ENCODE measurements around the gene ZSCAN12. TPM values are rescaled to one million over a fixed set of nuclear protein-coding genes. Genes with fewer than 3 reads are reported as not detected.
"Not testable (repeated sequence)": the region's sequence is repeated elsewhere in the genome, so short reads cannot be mapped to it uniquely, and the experiment has no call there.

ZSCAN12 gene
- total RNA-seq, 2 experiments from 2014 or later = 4.1 to 4.4 TPM

DNA sequence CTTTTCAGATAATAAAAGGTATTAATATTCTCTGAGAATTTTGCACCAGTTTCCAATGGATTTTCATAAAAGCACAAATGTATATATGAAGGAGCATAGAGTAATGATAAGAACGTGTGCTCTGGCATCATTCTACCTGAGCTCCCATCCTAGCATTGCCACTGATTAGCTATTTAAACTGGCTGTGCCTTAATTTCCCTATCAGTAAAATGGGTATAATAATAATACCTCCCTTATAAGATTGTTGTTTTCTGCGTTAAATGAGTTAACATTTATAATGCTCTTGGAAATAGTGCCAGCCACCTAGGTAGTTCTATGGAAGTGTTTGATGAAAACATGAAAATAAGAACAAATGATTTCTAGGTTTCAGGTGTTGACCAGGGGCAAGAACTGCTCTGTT lies 38.6 kb downstream of the ZSCAN12 start:
- H3K36me3 Mint-ChIP-seq = peaks cover 13% of the 10 kb centered on the region
- H3K27me3 Mint-ChIP-seq = no peaks in the 10 kb centered on the region
- peaks cover 3% of the 10 kb centered on the region for H3K4me1 Mint-ChIP-seq (ENCODE audit: low read depth)
- intact Hi-C loops (cut with micrococcal nuclease) = no loop called here
- ChIA-PET CTCF (no interaction called here), POLR2A (interaction anchor here (0.7 kb wide), 1 partner anchor 279 kb away, joined by 3 read pairs; no protein-coding TSS in a partner anchor)
- H3K27ac Mint-ChIP-seq = no peak overlapping the region
- no peaks in the 10 kb centered on the region for H3K9me3 Mint-ChIP-seq
- DNase-seq = no peak
- H3K4me3 Mint-ChIP-seq = no peak overlapping the region

DNA sequence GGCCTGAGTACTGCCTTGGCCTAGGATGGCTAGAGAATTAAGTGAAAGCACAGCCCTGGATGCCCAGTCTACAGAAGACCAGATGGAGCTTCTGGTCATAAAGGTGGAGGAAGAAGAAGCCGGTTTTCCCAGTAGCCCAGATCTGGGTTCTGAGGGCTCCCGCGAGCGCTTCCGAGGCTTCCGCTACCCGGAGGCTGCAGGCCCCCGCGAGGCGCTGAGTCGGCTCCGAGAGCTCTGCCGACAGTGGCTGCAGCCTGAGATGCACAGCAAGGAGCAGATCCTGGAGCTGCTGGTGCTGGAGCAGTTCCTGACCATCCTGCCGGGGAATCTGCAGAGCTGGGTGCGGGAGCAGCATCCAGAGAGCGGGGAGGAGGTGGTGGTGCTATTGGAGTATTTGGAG lies 40.0 kb downstream of the ZSCAN12 start:
- H3K27ac Mint-ChIP-seq, H3K4me3 Mint-ChIP-seq, H3K36me3 Mint-ChIP-seq, H3K9me3 Mint-ChIP-seq, POLR2A ChIA-PET, H3K27me3 Mint-ChIP-seq, DNase-seq: not testable (repeated sequence)
- CTCF ChIA-PET = interaction anchor here (1.4 kb wide), 1 partner anchor 23 kb away, joined by 3 read pairs; no protein-coding TSS in a partner anchor
- H3K4me1 Mint-ChIP-seq (ENCODE audit: low read depth) = peaks cover 11% of the 10 kb centered on the region
- intact Hi-C loops (cut with micrococcal nuclease) = loop anchor here (5.0 to 10.0 kb wide), 3 partner anchors 147 to 545 kb away; a partner anchor contains a TSS

DNA sequence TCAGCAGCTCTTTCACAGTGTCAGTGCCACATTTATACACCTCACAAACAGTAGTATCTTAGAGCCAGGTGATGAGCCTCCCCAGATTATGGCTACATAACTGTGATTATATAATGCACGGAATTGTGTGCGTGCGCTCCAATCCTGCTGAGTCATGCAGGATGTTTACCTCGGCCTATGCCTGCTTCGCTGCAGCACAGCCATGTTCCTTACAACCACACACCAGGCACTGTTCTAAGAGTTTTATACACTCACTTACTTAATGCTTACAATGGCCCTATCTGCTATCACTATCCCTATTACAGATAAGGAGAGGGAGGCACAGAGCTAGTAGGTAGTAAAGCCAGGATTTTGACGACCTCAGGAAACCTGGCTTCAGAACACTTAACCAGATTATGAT lies 42.5 kb downstream of the ZSCAN12 start:
- Mint-ChIP-seq H3K36me3 (no peaks in the 10 kb centered on the region), H3K4me1 (ENCODE audit: low read depth) (peaks cover 11% of the 10 kb centered on the region), H3K27ac (no peak overlapping the region), H3K4me3 (no peak overlapping the region), H3K9me3 (no peaks in the 10 kb centered on the region), H3K27me3 (no peaks in the 10 kb centered on the region)
- CTCF ChIA-PET = interaction anchor here (0.8 to 2.7 kb wide), 9 partner anchors 26 to 462 kb away, joined by 3 to 29 read pairs (median 7); partner anchors contain the start of genes ZKSCAN4 and ZKSCAN8
- POLR2A ChIA-PET = interaction anchor here (0.8 kb wide), 1 partner anchor 547 kb away, joined by 3 read pairs; a partner anchor contains a TSS
- intact Hi-C loops (cut with micrococcal nuclease) = loop anchor here (5.0 to 10.0 kb wide), 3 partner anchors 145 to 542 kb away; a partner anchor contains a TSS
- no peak for DNase-seq

- no peak for DNase-seq
- Mint-ChIP-seq H3K27ac (no peak overlapping the region), H3K4me1 (ENCODE audit: low read depth) (peaks cover 11% of the 10 kb centered on the region), H3K9me3 (no peaks in the 10 kb centered on the region), H3K4me3 (no peak overlapping the region), H3K36me3 (no peaks in the 10 kb centered on the region), H3K27me3 (no peaks in the 10 kb centered on the region)
- CTCF ChIA-PET = interaction anchor here (0.8 to 2.7 kb wide), 41 partner anchors 8 to 532 kb away, joined by 3 to 29 read pairs (median 5); partner anchors contain the start of genes PGBD1, ZKSCAN4, ZKSCAN8 and ZSCAN16
- intact Hi-C loops (cut with micrococcal nuclease) = loop anchor here (1.0 to 10.0 kb wide), 4 partner anchors 144 to 542 kb away; a partner anchor contains a TSS
- POLR2A ChIA-PET = interaction anchor here (0.8 to 1.0 kb wide), 2 partner anchors 252 to 547 kb away, joined by 3 read pairs; a partner anchor contains a TSS
Observed at GRCh38 chr6:28356666-28357020, 42.9 kb downstream of the ZSCAN12 start.

GRCh38 chr6:28355743-28356665 lies 43.5 kb downstream of the ZSCAN12 start:
- intact Hi-C loops (cut with micrococcal nuclease) = loop anchor here (1.0 to 10.0 kb wide), 4 partner anchors 144 to 541 kb away; a partner anchor contains a TSS
- ChIA-PET POLR2A (interaction anchor here (0.8 to 1.0 kb wide), 2 partner anchors 251 to 546 kb away, joined by 3 read pairs; a partner anchor contains a TSS), CTCF (interaction anchor here (0.6 to 2.7 kb wide), 60 partner anchors 9 to 531 kb away, joined by 3 to 29 read pairs (median 4); partner anchors contain the start of genes PGBD1, ZKSCAN4, ZKSCAN8 and ZSCAN16)
- H3K36me3 Mint-ChIP-seq = no peaks in the 10 kb centered on the region
- peak; percentile 61 for DNase-seq
- H3K9me3 Mint-ChIP-seq = no peaks in the 10 kb centered on the region
- H3K27me3 Mint-ChIP-seq = no peaks in the 10 kb centered on the region
- peaks cover 18% of the 10 kb centered on the region for H3K4me1 Mint-ChIP-seq (ENCODE audit: low read depth)
- H3K27ac Mint-ChIP-seq = no peak overlapping the region
- peak overlapping the region; percentile 85 for H3K4me3 Mint-ChIP-seq

- intact Hi-C loops (cut with micrococcal nuclease) = loop anchor here (5.0 to 10.0 kb wide), 3 partner anchors 143 to 540 kb away; a partner anchor contains a TSS
- H3K27me3 Mint-ChIP-seq = no peaks in the 10 kb centered on the region
- H3K27ac Mint-ChIP-seq = no peak overlapping the region
- ChIA-PET POLR2A (no interaction called here), CTCF (interaction anchor here (0.8 to 2.7 kb wide), 23 partner anchors 10 to 464 kb away, joined by 3 to 29 read pairs (median 7); partner anchors contain the start of genes PGBD1, ZKSCAN4, ZKSCAN8 and ZSCAN16)
- no peaks in the 10 kb centered on the region for H3K9me3 Mint-ChIP-seq
- DNase-seq = no peak
- peaks cover 28% of the 10 kb centered on the region for H3K4me1 Mint-ChIP-seq (ENCODE audit: low read depth)
- H3K4me3 Mint-ChIP-seq = no peak overlapping the region
- H3K36me3 Mint-ChIP-seq = no peaks in the 10 kb centered on the region
Observed at GRCh38 chr6:28354688-28355554, 44.6 kb downstream of the ZSCAN12 start.

DNA sequence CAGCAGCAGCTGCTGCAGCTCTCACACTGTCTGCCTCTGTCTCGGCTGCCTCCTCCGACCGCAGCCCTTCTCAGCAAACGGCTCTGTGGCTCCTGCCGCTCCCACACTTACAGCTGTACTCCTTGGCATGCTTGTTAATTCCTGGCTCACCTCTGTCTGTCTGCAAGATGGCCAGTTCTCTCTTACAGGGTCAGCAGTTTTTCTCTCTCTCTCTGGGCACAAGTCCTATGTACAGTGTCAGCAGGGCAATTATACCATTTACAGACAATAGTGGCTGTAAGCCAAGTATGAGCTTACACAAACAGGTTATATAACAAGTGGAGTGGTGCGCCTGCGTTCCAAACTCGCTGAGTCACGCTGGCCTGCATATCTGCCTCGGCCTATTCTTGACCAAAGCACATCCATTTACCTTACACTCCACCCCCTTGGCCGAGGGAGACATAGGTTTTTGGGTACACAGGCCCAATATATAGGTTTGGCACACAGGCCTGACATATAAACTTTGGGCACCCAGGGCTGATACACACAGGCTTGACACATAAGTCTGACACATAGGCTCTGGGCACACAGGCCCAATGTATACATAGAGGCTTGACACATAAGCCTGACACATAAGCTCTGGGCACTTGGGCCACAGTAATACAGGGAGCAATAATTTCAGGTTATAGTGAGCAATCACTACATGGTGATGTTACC lies 45.4 kb downstream of the ZSCAN12 start:
- no peak for DNase-seq
- Mint-ChIP-seq H3K27ac (no peak overlapping the region), H3K4me3 (no peak overlapping the region), H3K27me3 (no peaks in the 10 kb centered on the region), H3K36me3 (peaks cover 1% of the 10 kb centered on the region), H3K9me3 (no peaks in the 10 kb centered on the region), H3K4me1 (ENCODE audit: low read depth) (peaks cover 30% of the 10 kb centered on the region)
- intact Hi-C loops (cut with micrococcal nuclease) = loop anchor here (10.0 kb wide), 1 partner anchor 539 kb away; a partner anchor contains a TSS
- POLR2A ChIA-PET = no interaction called here
- CTCF ChIA-PET = no interaction called here

DNA sequence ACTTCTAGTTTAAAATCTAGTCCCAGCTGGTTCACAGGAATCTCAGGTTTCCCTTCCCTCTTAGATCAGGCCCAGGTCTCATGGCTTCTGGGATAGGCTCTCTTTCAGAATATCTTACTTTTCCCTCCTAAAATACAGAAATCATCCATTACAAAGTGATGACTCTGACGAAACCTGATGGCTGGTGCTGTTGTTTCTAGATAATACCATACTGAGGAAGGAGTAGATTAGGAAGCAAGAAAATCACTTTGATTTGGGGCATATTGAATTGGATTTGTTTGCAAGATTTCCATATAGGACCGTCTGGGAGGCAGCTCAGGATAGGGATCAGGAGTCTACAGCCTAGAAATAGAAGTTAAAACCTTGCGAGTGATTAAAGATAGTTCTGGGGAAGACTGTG lies 46.2 kb downstream of the ZSCAN12 start:
- DNase-seq = no peak
- POLR2A ChIA-PET = no interaction called here
- Mint-ChIP-seq H3K36me3 (peaks cover 1% of the 10 kb centered on the region), H3K4me3 (no peak overlapping the region), H3K9me3 (no peaks in the 10 kb centered on the region), H3K27ac (no peak overlapping the region), H3K4me1 (ENCODE audit: low read depth) (peaks cover 30% of the 10 kb centered on the region), H3K27me3 (no peaks in the 10 kb centered on the region)
- intact Hi-C loops (cut with micrococcal nuclease) = loop anchor here (10.0 kb wide), 1 partner anchor 539 kb away; a partner anchor contains a TSS
- CTCF ChIA-PET = no interaction called here

DNA sequence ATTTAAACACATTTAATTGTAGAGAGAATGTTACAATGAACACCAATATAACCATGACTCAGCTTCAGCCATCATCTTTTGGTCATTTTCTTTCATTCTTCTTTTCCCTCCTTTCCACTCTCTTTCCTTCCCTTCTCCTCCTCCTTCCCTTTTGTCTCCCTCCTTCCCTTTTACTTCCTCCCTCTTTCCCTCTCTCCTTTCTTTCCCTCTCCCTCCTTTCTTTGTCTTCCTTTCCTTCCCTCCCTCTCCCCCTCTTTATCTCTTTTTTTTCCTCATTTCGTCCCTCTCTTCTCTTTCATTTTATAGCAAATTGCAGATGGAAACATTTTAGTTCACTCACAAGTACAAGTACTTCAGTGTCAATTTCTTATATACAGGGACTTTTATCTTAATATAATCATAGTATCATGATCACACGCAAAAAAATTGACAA lies 48.0 kb downstream of the ZSCAN12 start:
- ChIA-PET POLR2A (no interaction called here), CTCF (interaction anchor here (1.5 kb wide), 1 partner anchor 99 kb away, joined by 3 read pairs; the partner anchor contains the start of gene ZKSCAN4)
- no peak overlapping the region for H3K27ac Mint-ChIP-seq
- peaks cover 1% of the 10 kb centered on the region for H3K36me3 Mint-ChIP-seq
- DNase-seq = no peak
- intact Hi-C loops (cut with micrococcal nuclease) = loop anchor here (10.0 kb wide), 1 partner anchor 537 kb away; a partner anchor contains a TSS
- H3K4me1 Mint-ChIP-seq (ENCODE audit: low read depth) = peaks cover 30% of the 10 kb centered on the region
- no peaks in the 10 kb centered on the region for H3K9me3 Mint-ChIP-seq
- no peak overlapping the region for H3K4me3 Mint-ChIP-seq
- peaks cover 4% of the 10 kb centered on the region for H3K27me3 Mint-ChIP-seq

DNA sequence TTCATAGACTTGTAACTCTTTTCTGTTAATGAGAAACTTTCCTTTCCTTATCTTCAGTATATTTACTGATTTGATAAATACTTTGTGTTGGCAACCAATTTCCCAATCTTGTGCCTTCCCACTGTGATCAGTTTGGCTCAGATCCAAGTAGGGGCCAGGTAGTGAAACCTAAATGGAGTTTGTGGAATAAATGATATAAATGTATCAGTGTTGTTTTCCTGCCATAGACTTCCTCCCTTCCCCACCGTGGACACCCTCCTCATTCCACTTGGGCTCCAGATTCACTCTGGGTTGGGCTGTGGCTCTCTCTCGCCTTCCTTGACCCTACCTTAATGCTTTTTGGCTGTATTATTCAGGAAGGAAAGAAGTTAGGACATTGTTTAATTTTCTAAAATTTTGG lies 48.5 kb downstream of the ZSCAN12 start:
- Mint-ChIP-seq H3K27me3 (peaks cover 4% of the 10 kb centered on the region), H3K27ac (no peak overlapping the region), H3K4me3 (peak overlapping the region; percentile 100), H3K36me3 (peaks cover 1% of the 10 kb centered on the region), H3K9me3 (no peaks in the 10 kb centered on the region), H3K4me1 (ENCODE audit: low read depth) (peaks cover 29% of the 10 kb centered on the region)
- no peak for DNase-seq
- ChIA-PET CTCF (no interaction called here), POLR2A (no interaction called here)
- intact Hi-C loops (cut with micrococcal nuclease) = loop anchor here (10.0 kb wide), 1 partner anchor 536 kb away; a partner anchor contains a TSS
